CD4-positive, alpha-beta T cell treated with Interleukin-21 for 1 hour (primary cell): ENCODE measurements around the gene PXMP4.
"Not testable (repeated sequence)": the region's sequence is repeated elsewhere in the genome, so short reads cannot be mapped to it uniquely, and the experiment has no call there.

Experiments
- DNase-seq: peaks from one replicate; pipeline ENCODE4 v3.0.0-alpha.2; 2020

The PXMP4 gene

DNA sequence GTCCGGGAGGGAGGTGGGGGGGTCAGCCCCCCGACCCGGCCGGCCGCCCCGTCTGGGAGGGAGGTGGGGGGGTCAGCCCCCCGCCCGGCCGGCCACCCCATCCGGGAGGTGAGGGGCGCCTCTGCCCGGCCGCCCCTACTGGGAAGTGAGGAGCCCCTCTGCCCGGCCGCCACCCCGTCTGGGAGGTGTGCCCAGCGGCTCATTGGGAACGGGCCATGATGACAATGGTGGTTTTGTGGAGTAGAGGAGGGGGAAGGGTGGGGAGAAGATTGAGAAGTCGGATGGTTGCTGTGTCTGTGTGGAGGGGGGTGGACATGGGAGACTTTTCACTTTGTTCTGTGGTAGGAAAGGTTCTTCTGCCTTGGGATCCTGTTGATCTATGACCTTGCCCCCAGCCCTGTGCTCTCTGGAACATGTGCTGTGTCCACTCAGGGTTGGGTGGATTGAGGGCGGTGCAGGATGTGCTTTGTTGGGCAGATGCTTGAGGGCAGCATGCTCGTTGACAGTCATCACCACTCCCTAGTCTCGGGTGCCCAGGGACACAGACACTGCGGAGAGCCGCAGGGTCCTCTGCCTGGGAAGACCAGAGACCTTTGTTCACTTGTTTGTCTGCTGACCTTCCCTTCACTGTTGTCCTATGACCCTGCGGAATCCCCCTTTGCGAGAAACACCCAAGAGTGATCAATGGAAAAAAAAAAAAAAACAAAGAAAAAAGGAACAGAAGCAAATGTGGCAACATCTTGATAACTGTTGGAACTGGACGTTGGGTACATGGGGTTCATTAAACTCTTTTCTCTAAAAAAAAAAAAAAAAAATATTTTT lies 18.3 kb downstream of the PXMP4 start:
- no peak for DNase-seq

DNA sequence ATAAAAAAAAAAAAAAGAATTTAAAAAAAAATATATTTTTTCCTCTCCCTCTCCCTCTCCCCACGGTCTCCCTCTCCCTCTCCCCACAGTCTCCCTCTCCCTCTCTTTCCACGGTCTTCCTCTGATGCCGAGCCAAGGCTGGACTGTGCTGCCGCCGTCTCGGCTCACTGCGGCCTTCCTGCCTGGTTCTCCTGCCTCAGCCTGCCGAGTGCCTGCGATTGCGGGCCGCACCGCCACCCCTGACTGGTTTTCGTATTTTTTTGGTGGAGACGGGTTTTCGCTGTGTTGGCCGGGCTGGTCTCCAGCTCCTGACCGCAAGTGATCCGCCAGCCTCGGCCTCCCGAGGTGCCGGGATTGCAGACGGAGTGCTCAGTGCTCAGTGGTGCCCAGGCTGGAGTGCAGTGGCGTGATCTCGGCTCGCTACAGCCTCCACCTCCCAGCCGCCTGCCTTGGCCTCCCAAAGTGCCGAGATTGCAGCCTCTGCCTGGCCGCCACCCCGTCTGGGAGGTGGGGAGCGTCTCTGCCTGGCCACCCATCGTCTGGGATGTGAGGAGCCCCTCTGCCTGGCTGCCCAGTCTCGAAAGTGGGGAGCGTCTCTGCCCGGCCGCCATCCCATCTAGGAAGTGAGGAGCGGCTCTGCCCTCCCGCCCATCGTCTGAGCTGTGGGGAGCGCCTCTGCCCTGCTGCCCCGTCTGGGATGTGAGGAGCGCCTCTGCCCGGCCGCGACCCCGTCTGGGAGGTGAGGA lies 19.2 kb downstream of the PXMP4 start:
- not testable (repeated sequence) for DNase-seq

DNA sequence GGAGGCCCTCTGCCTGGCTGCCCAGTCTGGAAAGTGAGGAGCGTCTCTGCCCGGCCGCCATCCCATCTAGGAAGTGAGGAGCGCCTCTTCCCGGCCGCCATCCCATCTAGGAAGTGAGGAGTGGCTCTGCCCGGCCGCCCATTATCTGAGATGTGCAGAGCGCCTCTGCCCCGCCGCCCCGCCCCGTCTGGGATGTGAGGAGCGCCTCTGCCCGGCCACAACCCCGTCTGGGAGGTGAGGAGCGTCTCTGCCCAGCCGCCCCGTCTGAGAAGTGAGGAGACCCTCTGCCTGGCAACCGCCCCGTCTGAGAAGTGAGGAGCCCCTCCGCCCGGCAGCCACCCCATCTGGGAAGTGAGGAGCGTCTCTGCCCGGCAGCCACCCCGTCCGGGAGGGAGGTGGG lies 21.1 kb downstream of the PXMP4 start:
- not testable (repeated sequence) for DNase-seq

DNA sequence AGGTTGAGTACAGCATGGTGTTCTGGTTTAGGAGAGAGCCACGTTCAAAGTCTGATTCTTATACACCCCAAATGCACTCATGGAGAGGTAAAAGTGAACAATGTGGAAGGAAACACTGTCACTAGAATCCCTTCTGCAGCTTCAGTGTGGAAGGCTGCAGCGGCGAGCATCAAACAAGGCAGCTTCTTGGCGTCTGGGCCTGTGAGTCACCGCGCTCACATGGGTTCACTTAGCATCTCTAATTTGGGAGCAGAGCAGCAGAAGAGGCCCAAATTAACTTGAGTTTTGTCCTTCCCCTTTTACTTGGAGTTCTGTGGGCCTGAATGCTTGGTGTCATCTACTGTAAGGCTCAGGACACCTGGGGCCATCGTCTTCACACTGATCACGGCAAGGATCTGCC lies 23.0 kb downstream of the PXMP4 start:
- no peak for DNase-seq

DNA sequence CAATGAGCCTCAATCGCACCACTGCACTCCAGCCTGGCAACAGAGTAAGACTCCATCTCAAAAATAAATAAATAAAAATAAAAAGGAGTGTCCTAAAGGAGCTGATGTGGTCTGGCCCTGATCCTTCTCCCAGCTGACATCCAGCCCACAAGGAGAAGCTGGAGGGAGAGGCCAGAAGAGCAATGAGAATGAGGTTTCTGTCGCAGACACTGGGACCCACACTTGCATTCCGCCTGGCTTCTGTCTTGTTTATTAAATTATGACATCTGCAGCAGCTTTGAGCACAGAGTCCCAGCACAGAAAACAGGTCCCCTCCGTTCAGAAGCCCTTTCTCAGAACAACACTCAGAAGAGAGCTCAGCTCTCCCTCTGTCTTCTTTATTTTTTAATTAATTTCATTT lies 23.7 kb downstream of the PXMP4 start:
- DNase-seq: no peak

DNA sequence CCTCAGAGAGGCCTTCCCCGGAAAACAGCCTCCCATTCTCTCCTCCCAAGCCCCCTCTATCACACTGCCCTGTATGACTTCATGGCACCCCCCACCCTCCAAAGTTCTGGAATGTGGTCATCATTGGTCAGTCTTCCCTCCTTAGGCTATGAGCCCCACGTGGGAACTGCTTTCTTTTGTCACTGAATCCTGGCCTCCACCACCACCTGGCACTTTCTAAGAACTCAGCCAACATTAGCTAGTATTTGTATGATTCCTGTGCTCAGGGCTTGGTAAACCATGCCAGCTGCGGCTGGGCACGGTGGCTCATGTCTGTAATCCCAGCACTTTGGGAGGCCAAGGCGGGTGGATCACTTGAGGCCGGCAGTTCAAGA lies 25.5 kb downstream of the PXMP4 start:
- DNase-seq: no peak

DNA sequence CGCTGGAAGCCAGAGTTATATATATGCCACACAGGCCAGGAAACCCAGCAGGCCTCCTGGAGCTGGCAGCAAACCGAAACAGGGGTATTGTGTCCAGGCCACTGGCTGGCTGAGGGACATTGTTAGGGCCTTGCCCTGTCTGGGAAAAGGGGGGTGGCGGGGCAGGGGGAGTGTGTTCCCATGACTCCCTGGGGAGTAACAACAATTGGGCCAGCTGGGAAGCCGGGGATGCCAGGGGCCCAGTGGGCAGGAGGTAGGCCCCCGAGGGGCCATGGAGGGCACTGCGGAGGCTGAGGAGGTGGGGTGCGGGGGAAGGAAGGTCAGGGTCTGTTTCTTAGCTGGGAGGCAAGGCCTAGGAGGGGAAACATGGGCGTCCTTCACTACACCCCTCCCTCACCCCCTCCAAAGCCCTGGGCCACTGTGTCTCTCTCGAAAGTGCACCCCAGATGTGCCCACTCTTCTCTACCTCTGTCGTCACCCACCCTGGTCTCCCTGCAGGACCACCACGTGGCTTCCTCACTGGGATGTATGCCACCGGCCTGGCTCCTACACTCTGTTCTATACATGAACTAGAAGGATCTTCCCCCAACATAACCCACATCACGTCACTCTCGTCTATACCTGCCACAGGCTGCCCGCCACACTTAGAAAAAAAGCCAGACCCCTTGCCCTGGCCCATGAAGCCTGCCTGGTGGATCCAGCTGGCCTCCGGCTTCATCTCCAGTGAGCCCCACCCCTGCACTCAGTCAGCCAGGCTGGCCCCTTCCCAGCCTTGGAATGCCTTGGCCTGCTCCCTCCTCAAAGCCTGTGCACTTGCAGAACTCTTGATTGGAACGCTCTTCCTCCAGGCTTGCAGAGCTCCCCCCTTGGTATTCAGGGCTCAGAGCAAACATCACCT lies 26.1 kb downstream of the PXMP4 start:
- no peak for DNase-seq

DNA sequence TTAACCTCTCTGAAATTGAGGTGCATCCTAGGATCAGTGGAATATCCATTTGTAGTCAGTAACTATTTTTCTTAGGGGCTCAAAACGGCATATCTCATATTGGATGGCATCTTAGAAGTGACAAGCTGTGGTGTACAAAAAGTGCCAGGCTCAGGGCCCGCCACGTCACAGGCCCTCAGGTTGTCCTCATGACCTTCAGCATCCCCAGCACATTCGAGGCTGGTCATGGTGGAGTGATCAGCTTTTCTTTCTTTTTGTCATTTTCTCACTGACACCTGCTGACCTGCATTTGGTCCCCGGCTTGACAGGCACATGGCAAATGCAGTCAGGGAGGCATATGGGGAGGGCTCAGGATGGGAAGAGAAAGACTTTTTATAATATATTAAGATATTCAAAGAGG lies 26.8 kb downstream of the PXMP4 start:
- DNase-seq: no peak

DNA sequence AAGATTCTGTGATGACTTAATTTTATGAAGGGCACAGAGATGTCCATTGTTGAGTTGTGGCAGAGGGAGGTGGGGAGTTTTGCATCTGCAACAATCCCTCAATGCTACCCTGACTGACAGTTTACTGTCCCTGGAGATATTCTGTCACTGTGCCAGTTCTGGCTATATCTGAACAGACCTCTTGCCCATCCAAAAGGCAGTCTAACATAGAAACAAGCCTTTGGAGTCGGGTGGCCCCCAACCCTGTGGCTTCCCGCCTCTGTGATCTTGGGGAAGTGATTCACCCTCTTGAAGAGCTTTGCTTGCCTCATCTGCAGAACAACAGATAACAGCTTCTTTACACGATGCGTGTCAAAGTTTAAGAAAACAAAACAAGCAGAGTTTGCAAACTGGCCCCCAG lies 30.1 kb downstream of the PXMP4 start:
- DNase-seq: peak; percentile 48

DNA sequence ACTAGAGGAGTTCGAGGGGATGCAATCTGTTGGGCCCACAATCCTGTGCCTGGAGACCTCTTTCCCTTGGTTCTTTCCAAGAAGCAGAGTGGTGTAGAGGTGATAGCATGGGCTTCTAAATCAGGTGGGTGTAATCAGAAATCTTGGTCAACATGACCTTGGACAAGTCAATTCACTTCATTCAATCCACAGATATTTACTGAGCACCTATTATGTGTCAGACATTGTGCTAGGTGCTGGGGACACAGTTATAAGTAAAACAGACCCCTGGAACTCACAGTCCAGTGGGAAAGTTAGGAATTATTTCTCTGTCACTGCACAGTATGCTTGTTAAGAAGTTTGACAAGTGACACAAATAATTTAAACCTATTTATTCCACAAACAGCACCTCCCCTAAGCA lies 30.6 kb downstream of the PXMP4 start:
- no peak for DNase-seq

DNA sequence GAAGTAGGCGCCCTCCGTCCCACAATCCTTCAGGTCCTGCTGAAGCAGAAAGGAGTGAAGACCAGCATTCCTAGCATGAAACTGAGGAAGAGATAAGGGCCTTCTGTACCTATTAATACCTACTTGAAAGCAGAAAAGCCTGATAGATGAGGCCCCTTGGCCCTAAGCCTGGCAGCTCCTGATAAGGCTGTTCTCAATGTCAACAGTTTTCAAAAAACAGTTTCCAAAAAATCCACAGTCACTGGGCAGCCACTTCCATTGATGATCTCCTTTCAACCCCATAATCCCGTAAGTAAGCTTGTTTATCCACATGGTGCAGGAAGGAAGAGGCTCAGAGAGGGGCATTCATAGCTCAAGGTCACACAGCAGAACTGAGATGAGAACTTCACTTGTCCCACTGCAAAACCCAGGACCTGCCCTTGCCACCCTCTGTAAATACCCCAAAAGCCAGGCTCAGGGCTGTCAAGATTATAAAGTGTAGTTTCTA lies 31.1 kb downstream of the PXMP4 start:
- DNase-seq: no peak

DNA sequence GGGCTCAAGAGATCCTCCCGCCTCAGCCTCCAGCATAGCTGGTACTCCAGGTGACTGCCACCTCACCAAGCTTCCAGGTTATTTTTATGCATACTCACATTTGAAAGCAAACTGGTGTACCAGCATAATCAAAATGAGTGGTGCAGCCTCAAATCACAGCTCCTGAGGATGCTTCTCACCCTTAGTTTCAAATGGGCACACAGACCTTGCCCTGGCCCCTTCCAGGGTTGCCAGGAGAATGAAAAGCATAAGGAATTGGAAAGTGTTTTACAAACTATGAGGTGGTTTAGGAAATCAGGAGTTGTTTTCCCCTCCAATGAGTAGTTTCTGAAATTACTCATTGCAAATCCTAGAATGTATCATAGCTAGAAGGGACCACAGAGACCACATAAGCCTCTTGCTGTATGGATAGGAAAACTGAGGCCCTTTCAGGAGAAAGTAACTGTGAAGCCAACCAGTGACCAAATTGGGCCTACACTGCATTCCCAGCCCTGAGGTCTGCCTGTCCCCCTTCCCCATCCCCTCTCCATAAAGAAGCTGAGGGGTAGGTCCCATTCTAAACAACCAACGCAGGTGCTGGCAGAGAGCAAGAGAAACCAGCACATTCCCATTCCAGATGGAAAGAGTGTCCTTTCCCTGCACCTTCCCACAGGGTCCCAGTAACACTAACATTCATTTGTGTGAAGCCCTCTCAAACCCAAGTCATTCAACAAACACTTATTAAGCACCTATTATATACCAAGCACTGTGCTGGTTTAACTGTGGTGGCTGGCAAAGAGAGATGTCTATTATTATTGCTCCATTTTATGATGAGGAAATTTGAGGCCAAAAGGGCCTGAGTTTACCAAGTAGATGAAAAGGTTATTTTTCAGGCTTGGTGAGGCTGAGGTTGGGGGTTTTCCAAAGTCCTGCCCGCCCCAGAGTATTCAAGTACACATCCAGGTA lies 31.8 kb downstream of the PXMP4 start:
- no peak for DNase-seq

DNA sequence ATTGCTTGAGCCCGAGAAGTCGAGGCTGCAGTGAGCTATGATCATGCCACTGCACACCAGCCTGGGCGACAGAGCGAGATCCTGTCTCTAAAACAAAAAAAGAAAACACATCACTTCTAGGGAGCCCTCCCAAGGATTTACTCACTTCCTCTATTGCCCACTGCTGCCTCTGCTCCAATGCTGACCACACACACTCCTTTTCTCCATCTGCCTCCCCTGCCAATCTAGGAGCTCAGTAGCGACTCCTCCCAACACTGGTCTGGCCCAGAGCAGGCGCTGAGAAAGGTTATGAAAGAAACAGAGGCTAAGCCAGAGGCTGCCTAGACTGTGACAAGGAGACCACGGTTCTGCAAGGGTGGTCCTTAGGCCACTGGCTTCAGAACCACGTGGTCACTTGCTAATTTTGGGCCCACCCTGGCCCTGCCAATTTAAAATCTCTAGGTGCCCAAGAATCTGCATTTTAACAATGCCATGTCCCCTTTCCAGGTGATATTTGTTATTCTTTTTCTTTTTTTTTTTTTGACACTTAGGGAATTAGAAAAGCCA lies 32.7 kb downstream of the PXMP4 start:
- DNase-seq: no peak

DNA sequence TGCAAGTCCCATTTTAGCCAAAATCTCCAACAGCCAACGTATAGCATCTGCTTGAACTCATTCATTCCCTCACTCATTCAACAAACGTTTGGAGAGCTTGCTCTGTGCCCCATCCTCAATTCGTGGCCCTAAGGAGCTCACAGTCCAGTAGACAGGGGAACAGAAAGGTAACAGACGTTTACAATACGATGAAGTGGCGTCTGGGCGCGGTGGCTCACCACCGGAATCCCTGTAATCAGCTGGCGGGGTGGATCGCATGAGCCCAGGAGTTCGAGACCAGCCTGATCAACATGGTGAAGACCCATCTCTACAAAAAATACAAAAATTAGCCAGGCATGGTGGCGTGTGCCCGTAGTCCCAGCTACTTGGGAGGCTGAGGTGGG lies 33.1 kb downstream of the PXMP4 start:
- DNase-seq: no peak

DNA sequence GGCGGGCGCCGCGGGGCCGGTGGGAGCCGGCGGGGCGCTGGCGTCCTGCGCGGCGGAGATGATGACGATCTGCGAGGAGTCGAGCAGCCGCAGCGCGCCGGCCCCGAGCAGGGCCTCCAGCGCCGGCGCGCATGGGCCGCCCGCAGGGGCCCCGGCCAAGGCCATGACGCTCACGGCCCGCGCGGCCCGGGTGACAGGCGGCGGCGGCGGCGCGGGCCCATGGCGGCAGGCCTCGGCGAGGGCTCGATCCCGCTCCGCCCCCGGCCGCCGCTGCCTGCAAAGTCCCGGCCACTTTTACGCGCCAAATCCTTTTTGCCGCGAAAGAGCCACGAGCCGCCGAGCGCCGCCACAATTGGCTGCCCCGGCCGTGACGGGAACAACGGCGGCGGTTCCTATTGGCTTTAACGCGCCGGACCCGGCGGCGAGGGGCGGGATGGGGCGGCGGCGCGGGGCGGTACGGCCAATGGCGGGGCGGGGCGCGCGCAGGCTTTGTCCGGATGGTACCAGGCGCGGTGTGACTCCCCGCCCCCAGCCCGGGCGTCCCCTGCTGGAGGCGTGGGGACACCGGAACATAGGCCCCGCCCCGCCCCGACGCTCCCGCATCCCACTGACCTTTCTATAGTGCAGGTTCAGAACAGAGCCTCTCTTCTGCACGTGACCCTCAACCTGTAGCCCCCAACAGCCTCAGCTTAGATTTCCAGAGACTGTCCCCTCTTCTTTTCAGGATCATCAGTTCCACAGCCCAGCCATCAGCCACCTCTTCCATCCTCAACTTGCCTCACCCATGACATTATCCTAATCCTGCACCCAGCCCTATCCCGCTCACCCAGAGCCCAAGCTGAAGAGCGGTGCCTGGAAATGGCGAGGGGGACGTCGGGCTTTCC lies 33.8 kb downstream of the PXMP4 start, which contains the start of gene E2F1:
Gene E2F1 (minus strand): TSS at position 286 of the 884 bp plus-strand sequence. CDS start 121 bp downstream, at position 165.
- DNase-seq: peak; percentile 95

DNA sequence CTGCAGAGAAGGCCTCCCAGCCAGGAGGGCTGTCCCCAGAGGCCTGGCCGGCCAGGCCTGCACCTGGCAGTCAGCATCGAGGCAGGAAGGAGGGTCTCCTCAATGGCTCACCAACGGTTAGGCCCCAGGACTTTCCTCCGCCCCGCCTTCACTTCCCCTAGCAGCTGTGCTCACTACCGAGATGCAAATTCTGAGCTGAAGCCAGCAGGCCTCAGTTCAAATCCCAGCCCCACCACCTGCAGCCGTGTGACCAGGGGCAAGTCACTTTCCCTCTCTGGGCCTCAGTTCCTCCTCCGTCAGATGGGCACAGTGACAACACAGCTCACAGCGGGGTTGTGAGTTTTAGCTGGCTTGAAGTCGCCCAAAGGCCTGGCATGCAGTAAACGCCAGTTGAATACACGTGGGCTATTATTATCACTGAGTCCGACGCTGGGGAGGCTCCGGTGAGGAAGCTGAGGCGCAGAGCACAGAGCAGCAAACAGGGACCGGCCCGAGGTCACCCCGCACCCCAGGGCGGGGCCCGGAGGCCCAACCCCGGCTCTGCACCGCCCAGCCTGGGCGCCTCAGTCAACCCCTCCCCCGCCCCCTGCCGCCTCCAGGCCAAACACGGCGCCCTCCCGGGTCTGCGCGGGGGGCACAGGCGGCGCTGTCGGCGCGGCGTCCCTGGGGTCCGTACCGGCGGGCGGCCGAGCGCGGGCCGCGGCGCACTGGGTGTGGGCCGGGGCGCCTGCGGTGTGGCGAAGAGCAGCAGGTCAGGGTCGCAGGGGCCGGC lies 34.6 kb downstream of the PXMP4 start:
- no peak for DNase-seq

DNA sequence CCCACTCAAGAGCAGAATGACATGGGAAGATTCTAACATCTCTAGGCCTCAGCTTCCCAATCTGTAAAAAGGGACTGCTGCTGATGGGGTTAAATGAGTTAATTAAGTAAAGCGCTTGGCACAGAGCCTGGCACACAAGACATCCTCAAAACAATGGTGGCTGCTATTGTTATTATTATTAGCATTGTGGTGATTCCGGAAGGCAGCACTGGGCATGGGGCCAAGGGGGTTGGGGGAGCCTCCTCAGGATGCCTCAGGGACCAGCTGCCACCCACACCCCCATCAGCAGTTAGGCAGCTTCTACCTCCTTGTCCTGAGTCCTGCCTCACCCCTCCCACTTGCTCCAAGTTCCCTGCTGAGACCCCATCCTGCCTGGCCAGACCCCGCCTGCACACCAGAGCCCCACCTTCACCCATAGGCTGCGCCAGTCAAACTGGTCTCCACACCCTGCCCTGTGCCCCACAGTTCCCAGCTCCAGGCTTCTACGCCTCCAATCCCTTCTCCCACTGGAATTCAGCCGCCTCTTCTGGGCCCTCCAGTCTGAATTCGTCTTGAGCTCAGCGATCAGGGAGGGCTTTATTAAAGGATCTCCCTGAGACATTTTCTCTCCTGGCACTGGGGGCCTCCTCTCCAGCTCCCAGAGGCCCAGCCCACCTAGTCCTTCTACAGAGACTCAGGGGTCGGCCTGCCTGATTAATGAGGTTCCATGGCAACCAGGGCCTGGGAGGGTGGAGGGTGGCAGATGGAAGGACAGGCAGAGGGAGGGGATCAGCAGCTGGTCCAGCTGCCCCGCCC lies 35.4 kb downstream of the PXMP4 start:
- no peak for DNase-seq

DNA sequence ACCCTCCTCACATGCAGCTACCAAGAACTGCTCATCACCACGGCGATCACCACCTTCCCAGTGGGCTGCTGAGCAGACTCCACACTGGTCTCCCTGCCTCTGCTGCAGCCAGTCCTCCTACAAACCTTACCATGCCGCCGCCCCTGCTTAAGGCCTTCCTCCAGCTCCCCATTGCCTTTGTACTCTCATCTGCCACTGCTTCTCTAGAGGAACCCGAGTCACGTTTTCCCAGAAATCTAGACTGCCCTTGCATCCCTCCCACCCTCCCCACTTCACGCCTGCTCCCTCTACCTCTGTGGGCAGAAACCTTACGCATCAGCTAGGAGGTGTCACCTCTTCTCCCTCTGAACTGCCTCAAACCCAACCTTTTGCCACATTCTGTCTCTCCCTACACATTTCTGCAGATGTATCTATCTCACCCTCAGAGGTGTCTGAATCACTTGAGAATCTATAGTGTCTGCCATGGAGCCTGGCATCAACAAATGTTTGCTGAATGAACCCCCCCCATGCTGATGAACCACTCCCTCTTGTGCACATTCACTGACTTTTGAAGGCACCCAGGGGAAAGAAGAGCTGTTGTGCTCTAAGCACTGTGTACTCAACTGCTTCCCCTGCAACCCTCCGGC lies 38.3 kb downstream of the PXMP4 start:
- no peak for DNase-seq
